Gastroesophageal sphincter (tissue), 4 donors: ENCODE results near the gene FCHO2. TPM values are rescaled to one million over a fixed set of nuclear protein-coding genes. Genes with fewer than 3 reads are reported as not detected.
A peak's percentile ranks its signal among the peaks of the same experiment; 100 is the strongest.

ENCODE experiments used
- ATAC-seq: fragments of 150-250 bp; one replicate; pipeline ENCODE4 v1.9.1; 2016; ENCODE audit warnings: mild to moderate bottlenecking, moderate library complexity
- H3K27ac ChIP-seq, 4 donors: fragments of 200-600 bp; sonication (generic) in 3 of 4; 1 replicate in 3 of 4; 2 replicates in 1 of 4; pipeline ENCODE4 v1.5.1; 2016 to 2019
- H3K27me3 ChIP-seq: fragments of 200-600 bp; sonication (generic); one replicate; pipeline ENCODE4 v1.5.1; 2019
- H3K36me3 ChIP-seq, 2 donors: fragments of 200-600 bp; sonication (generic); one replicate each; pipeline ENCODE4 v1.5.1; 2019; ENCODE audit warnings: control low read depth in 1 of 2
- H3K4me1 ChIP-seq, 3 donors: fragments of 200-600 bp; sonication (generic); 1 replicate in 2 of 3; 2 replicates in 1 of 3; pipeline ENCODE4 v1.5.1; 2016 to 2019; ENCODE audit warnings: control low read depth in 2 of 3
- H3K4me3 ChIP-seq, 2 donors: fragments of 200-600 bp; sonication (generic); one replicate each; pipeline ENCODE4 v1.5.1; 2019; ENCODE audit warnings: mild to moderate bottlenecking in 1 of 2, moderate library complexity in 1 of 2
- H3K9me3 ChIP-seq, 3 donors: fragments of 200-600 bp; sonication (generic); one replicate each; pipeline ENCODE4 v1.5.1; 2017 to 2019; ENCODE audit warnings: control low read depth in 2 of 3
- CTCF ChIP-seq, 4 experiments: fragments of 200-600 bp in 2 of 4; fragments of 450-650 bp in 2 of 4; sonication (generic) in 1 of 4; IDR thresholded peaks; one replicate each; pipeline ENCODE4 v1.5.1; 2017 to 2019; ENCODE audit warnings: antibody characterized with exemption in 4 of 4, mild to moderate bottlenecking in 2 of 4, moderate library complexity in 2 of 4
- EP300 ChIP-seq: sonication (generic); formaldehyde crosslinking; IDR thresholded peaks from one replicate; pipeline ENCODE4 v1.6.1; 2017; ENCODE audit warnings: antibody characterized with exemption, mild to moderate bottlenecking
- POLR2A ChIP-seq, 2 donors: fragments of 450-650 bp; IDR thresholded peaks; one replicate each; pipeline ENCODE4 v1.6.1; 2017; ENCODE audit warnings: antibody characterized with exemption in 2 of 2, mild to moderate bottlenecking in 2 of 2, moderate library complexity in 1 of 2
- POLR2AphosphoS5 ChIP-seq: sonication (generic); formaldehyde crosslinking; IDR thresholded peaks from one replicate; pipeline ENCODE4 v1.6.1; 2017; ENCODE audit warnings: antibody characterized with exemption
- whole genome bisulfite sequencing, 2 donors: methylation state at CpG; one replicate each; pipeline ENCODE4 v1.1.5; 2018; ENCODE audit warnings: low coverage in 1 of 2; 5-methylcytosine and 5-hydroxymethylcytosine counted together
- total RNA-seq, 4 donors: library from RNA; depleted of rRNA; stranded (reverse); fragments of >200 nt; gene quantifications; one replicate each; pipeline ENCODE4 v1.1.0, GENCODE V29; 2016

The FCHO2 gene
- total RNA-seq, 4 donors from 2014 or later, result 27.3 to 36.3 (median 30.1) TPM

GRCh38 chr5:73118391-73118973, 162.6 kb downstream of the FCHO2 start:
- Histone ChIP-seq H3K4me3 (no peak overlapping the region), H3K27ac (no peak overlapping the region), H3K4me1 (peaks cover 0 to 16% (median 4%) of the 10 kb centered on the region in 3 donors), H3K9me3 (peaks cover 0 to 7% (median 0%) of the 10 kb centered on the region in 3 donors), H3K27me3 (peaks cover 34% of the 10 kb centered on the region), H3K36me3 (no peaks in the 10 kb centered on the region)
- ATAC-seq, result no peak
- WGBS, 2 donors, result 84% methylated on average over 2 of the region's 5 CpGs; no CpG with 5 or more reads in 1 of the 2 donors
- TF ChIP-seq POLR2A (IDR thresholded peaks at IDR 0.05) (no peak), POLR2AphosphoS5 (no peak), CTCF (IDR thresholded peaks at IDR 0.05) (no peak), EP300 (no peak)

DNA sequence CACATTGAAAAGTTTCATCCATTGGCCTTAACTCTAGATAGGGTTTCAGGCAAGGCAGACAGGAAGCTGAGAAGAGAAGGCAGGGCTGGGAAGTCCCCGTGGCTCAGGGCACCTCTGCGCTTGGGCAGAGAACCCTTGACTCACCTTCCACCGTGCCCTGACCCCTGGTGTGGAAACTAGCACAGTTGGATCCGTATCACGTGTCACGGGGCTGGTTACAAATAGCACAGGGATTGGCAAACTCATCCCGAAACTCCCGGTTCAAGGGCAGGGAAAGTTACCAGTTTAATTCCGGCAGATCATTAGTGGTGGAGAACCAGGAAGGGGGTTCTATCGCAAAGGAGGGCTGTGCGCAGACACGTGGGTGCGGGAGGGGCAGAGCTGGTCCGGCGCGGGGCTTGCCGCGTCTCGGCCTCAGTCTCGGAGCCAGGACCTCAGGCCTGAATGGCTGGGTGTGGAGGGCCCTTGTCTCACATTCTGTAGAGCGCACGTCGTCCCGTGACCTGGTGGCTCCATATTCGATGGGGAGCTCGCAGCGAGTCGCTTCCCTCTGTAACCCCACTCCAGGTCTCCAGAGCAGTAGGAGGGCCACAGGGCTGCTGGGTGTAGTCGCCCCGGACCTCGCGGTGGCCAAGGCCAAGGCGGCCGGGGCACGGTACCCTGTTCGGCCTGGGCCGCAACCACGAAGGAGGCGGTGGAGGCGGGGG, 163.8 kb downstream of the FCHO2 start:
- ATAC-seq, result no peak
- Histone ChIP-seq H3K4me1 (peaks cover 0 to 16% (median 4%) of the 10 kb centered on the region in 3 donors), H3K9me3 (peaks cover 0 to 7% (median 0%) of the 10 kb centered on the region in 3 donors), H3K27ac (no peak overlapping the region), H3K4me3 (peak overlapping the region in 1 of 2 donors; percentile 55), H3K27me3 (peaks cover 46% of the 10 kb centered on the region), H3K36me3 (no peaks in the 10 kb centered on the region)
- TF ChIP-seq POLR2AphosphoS5, result no peak
- TF ChIP-seq POLR2A (IDR thresholded peaks at IDR 0.05), result no peak
- TF ChIP-seq EP300, result no peak
- TF ChIP-seq CTCF (IDR thresholded peaks at IDR 0.05), result no peak
- 60% methylated on average over 1 of the region's 40 CpGs; no CpG with 5 or more reads in 1 of the 2 donors for WGBS, 2 donors

DNA sequence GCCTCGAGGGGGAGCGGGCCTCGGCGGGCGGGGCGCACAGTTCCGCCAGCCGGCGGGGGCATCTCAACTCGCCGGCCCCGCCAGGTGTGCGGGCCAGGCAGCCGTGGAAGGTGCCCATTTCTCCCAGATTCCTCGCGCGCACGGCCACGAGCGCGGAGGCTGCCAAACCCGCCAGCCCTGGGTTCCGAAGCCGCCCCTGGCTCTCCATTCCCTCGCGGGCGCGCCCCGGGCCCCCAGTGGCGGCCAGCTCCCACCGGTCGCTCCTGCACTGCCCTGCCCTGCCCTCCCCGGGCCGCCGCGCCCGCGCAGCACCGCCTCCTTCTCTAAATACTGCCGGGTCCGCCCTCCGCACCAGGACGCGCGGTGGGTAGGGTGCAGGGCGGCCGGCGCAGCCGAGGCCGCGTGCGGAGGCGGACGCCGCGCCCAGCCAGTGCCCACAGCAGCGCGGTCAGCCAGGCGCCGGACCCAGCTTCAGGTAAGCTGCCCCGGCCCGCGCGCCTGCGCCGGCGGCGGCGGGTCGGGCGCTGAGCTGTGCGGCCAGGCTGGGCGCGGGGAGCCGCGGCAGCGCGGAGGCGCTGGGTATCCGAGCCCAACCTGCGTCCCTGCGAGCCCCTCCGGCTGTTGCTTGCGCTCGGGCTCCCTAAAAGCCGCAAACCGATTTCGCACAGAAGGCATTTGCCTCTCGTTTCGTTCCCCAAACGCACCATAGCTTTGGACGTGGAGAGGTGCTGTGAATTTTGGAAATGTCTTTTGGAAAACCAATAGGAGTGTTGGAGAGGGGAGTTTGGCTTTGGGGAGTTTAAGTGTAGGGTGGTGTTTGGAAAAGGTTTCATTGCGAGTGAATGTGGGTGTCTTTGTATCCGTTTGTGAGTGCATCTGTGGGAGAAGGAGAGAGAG, 164.6 kb downstream of the FCHO2 start, which contains the start of gene TMEM171:
Gene TMEM171 (plus strand): TSS at position 354 of the 897 bp plus-strand sequence. CDS start 2,799 bp downstream, outside the sequence.
- ATAC-seq, result peak; percentile 40
- no peak within 1 kb of the TSS for H3K27ac ChIP-seq
- H3K4me1 ChIP-seq, result peaks cover 0 to 16% (median 4%) of the 10 kb centered on the region in 3 donors
- TF ChIP-seq POLR2AphosphoS5, result no peak
- no peak for TF ChIP-seq POLR2A (IDR thresholded peaks at IDR 0.05)
- TF ChIP-seq CTCF (IDR thresholded peaks at IDR 0.05), result no peak
- TF ChIP-seq EP300, result no peak
- H3K36me3 ChIP-seq, result no peaks in the 10 kb centered on the region
- H3K4me3 ChIP-seq, result peak within 1 kb of the TSS; percentile 0 to 55
- WGBS, 2 donors, result 0 to 2% methylated on average over 2 to 6 of the region's 94 CpGs
- H3K9me3 ChIP-seq, result peaks cover 0 to 7% (median 0%) of the 10 kb centered on the region in 3 donors
- peaks cover 49% of the 10 kb centered on the region for H3K27me3 ChIP-seq

GRCh38 chr5:73121119-73121463, 165.2 kb downstream of the FCHO2 start:
- Histone ChIP-seq H3K4me1 (peaks cover 0 to 16% (median 4%) of the 10 kb centered on the region in 3 donors), H3K27me3 (peaks cover 49% of the 10 kb centered on the region), H3K27ac (no peak overlapping the region), H3K36me3 (no peaks in the 10 kb centered on the region), H3K9me3 (peaks cover 0 to 7% (median 0%) of the 10 kb centered on the region in 3 donors), H3K4me3 (peak overlapping the region in 1 of 2 donors; percentile 55)
- ATAC-seq, result no peak
- no peak for TF ChIP-seq EP300
- no peak for TF ChIP-seq POLR2A (IDR thresholded peaks at IDR 0.05)
- TF ChIP-seq CTCF (IDR thresholded peaks at IDR 0.05), result no peak
- TF ChIP-seq POLR2AphosphoS5, result no peak
- WGBS, 2 donors, result 26 to 34% methylated on average over 5 to 6 of the region's 6 CpGs
